Endothelial cell of umbilical vein (primary cell): ENCODE results near the gene MCOLN2. TPM values are rescaled to one million over a fixed set of nuclear protein-coding genes. Genes with fewer than 3 reads are reported as not detected.

Source experiments
- BruUV-seq: library from RNA; stranded (reverse); fragments of 400-500 nt; replicated peaks from 2 replicates; lab custom pipeline; 2021; lab: Mats Ljungman, UMichigan
- CTCF ChIA-PET: fragments of 300-600, 350-600 bp; sonication (Branson Sonifier 250); formaldehyde crosslinking; loops from one replicate; lab custom pipeline; 2021; ENCODE audit warnings: antibody characterized with exemption, inconsistent platforms; lab: Charles Lee
- POLR2A ChIA-PET: fragments of 300-600, 350-600 bp; sonication (Branson Sonifier 250); formaldehyde crosslinking; loops from one replicate; lab custom pipeline; 2021; ENCODE audit warnings: antibody characterized with exemption, inconsistent platforms; lab: Charles Lee
- DNase-seq: peaks from one replicate; pipeline ENCODE4 v3.0.0-alpha.2; 2011; ENCODE audit warnings: low read depth, low spot score
- FAIRE-seq: peaks from 2 replicates; lab custom pipeline; 2011; peaks lifted over from hg19 to GRCh38; lab: Jason Lieb, UNC
- H2AFZ ChIP-seq: 2 replicates; pipeline ENCODE4 v1.6.0; 2012; ENCODE audit warnings: low read depth, low read length, control low read depth, inconsistent platforms
- H3K27ac ChIP-seq: 2 replicates; pipeline ENCODE4 v1.5.1; 2011; ENCODE audit warnings: low read depth, mild to moderate bottlenecking, control low read depth, low read length, moderate library complexity; ENCODE audit not compliant: insufficient read depth
- H3K27me3 ChIP-seq, 2 experiments: 2 replicates each; pipeline versions ENCODE4 v1.6.0 to v1.6.1; 2011; ENCODE audit warnings: low read length in 2 of 2, mixed read lengths in 1 of 2; ENCODE audit not compliant: control insufficient read depth in 2 of 2, insufficient read depth in 2 of 2
- H3K36me3 ChIP-seq, 2 experiments: 2 replicates in 1 of 2; 3 replicates in 1 of 2; pipeline ENCODE4 v1.5.1; 2011; ENCODE audit warnings: low read length in 2 of 2, mild to moderate bottlenecking in 1 of 2, moderate library complexity in 1 of 2; ENCODE audit not compliant: control insufficient read depth in 2 of 2, insufficient read depth in 2 of 2; ENCODE audit errors: extremely low read depth in 1 of 2
- H3K4me1 ChIP-seq: 3 replicates; pipeline ENCODE4 v1.5.1; 2011; ENCODE audit warnings: mild to moderate bottlenecking, low read length; ENCODE audit not compliant: control insufficient read depth, insufficient read depth; ENCODE audit errors: extremely low read depth
- H3K4me2 ChIP-seq: 2 replicates; pipeline ENCODE4 v1.6.1; 2011; ENCODE audit warnings: low read length, control low read depth, mixed read lengths; ENCODE audit not compliant: insufficient read depth
- H3K4me3 ChIP-seq, 3 experiments: fragments of 200-600 bp in 1 of 3; sonication (generic), shearing (Covaris generic) in 1 of 3; replicated peaks in 1 of 3; 2 replicates each; pipeline ENCODE4 v1.5.1; 2011 to 2016; ENCODE audit warnings: control low read depth in 3 of 3, low read length in 3 of 3, mild to moderate bottlenecking in 2 of 3, inconsistent platforms in 1 of 3, low read depth in 1 of 3, moderate library complexity in 1 of 3; ENCODE audit not compliant: insufficient read depth in 1 of 3
- H3K79me2 ChIP-seq: 2 replicates; pipeline ENCODE4 v1.6.0; 2012; ENCODE audit warnings: low read length, inconsistent platforms; ENCODE audit not compliant: control insufficient read depth, insufficient read depth
- H3K9ac ChIP-seq: replicated peaks from 2 replicates; pipeline ENCODE3; 2011; ENCODE audit warnings: low read length, control low read depth; ENCODE audit not compliant: insufficient read depth; ENCODE audit errors: extremely low read depth
- H3K9me1 ChIP-seq: replicated peaks from 3 replicates; pipeline ENCODE4 v1.6.0; 2011; ENCODE audit warnings: mild to moderate bottlenecking, low read length; ENCODE audit not compliant: control insufficient read depth, insufficient read depth; ENCODE audit errors: extremely low read depth
- H3K9me3 ChIP-seq: replicated peaks from 2 replicates; pipeline ENCODE4 v1.5.1; 2012; ENCODE audit warnings: low read length, inconsistent platforms; ENCODE audit not compliant: control insufficient read depth, insufficient read depth
- H4K20me1 ChIP-seq: replicated peaks from 2 replicates; pipeline ENCODE3; 2011; ENCODE audit warnings: mild to moderate bottlenecking, low read length; ENCODE audit not compliant: control insufficient read depth, insufficient read depth; ENCODE audit errors: extremely low read depth
- EZH2 ChIP-seq: IDR thresholded peaks from 2 replicates; pipeline ENCODE4 v1.6.1; 2012; ENCODE audit warnings: borderline replicate concordance, low read depth, mild to moderate bottlenecking, moderate library complexity, low read length, inconsistent platforms; ENCODE audit not compliant: severe bottlenecking
- FOS ChIP-seq: IDR thresholded peaks from 2 replicates; pipeline ENCODE4 v1.6.1; 2011; ENCODE audit warnings: mild to moderate bottlenecking, low read length, moderate library complexity, borderline replicate concordance; ENCODE audit not compliant: insufficient read depth
- GATA2 ChIP-seq: IDR thresholded peaks from 2 replicates; pipeline ENCODE4 v1.7.0; 2011; ENCODE audit warnings: low read depth, mild to moderate bottlenecking, moderate library complexity, mixed read lengths, low read length; ENCODE audit not compliant: insufficient read length, insufficient read depth
- JUN ChIP-seq: IDR thresholded peaks from 2 replicates; pipeline ENCODE4 v1.6.1; 2011; ENCODE audit warnings: borderline replicate concordance, low read depth; ENCODE audit not compliant: insufficient read length, insufficient read depth
- MYC ChIP-seq: IDR thresholded peaks from one replicate; pipeline ENCODE4 v1.6.1; 2011; ENCODE audit warnings: mild to moderate bottlenecking, low read depth, low read length
- POLR2A ChIP-seq: IDR thresholded peaks from 2 replicates; pipeline ENCODE4 v1.6.1; 2012; ENCODE audit warnings: low read depth, mild to moderate bottlenecking, control low read depth, low read length
- POLR2AphosphoS5 ChIP-seq: IDR thresholded peaks from 2 replicates; pipeline ENCODE4 v1.6.1; 2012; ENCODE audit warnings: low read depth, mild to moderate bottlenecking, control low read depth, low read length, moderate library complexity; ENCODE audit not compliant: insufficient read depth
- dilution Hi-C: fragments of 300-500 bp; cut with MboI; formaldehyde crosslinking; loops from one replicate; pipeline ENCODE4 v1.15.0; 2019; ENCODE audit warnings: low sequenced_read_pairs; ENCODE audit not compliant: extremely low pct_ligation_motif_present
- intact Hi-C: fragments of 100-400 bp; cut with micrococcal nuclease; formaldehyde crosslinking; loops from one replicate; pipeline ENCODE4 v1.10.0; 2022
- polyA plus RNA-seq, 4 experiments: library from polyadenylated mRNA; depleted of rRNA in 3 of 4; stranded (reverse) in 3 of 4; unstranded in 1 of 4; fragments of >200 nt; gene quantifications; 2 replicates each; pipeline versions ENCODE4 v1.2.1 to v1.2.3, GENCODE V29; 2011 to 2012; ENCODE audit warnings: missing spikeins in 1 of 4
- total RNA-seq: library from RNA; stranded (reverse); gene quantifications from 2 replicates; pipeline ENCODE4 v1.2.3, GENCODE V29; 2021
- TF ChIP-seq, protein P1 (sequence below), 2 donors: IDR thresholded peaks; 1 replicate in 1 of 2; 2 replicates in 1 of 2; pipeline ENCODE4 v1.5.1; 2011; ENCODE audit warnings: low read length in 2 of 2, mild to moderate bottlenecking in 2 of 2, moderate library complexity in 2 of 2, control low read depth in 1 of 2, inconsistent platforms in 1 of 2, low read depth in 1 of 2; ENCODE audit not compliant: insufficient read depth in 1 of 2; ENCODE audit errors: extremely low read depth in 1 of 2
- TF ChIP-seq, protein P2 (sequence below): IDR thresholded peaks from 2 replicates; pipeline ENCODE4 v1.6.1; 2011; ENCODE audit not compliant: insufficient read depth, insufficient read length

MCOLN2 gene
- total and polyA plus RNA-seq, 2 donors (not counting 3 experiments of a cell fraction or from before 2014, with no cell fraction given), result not detected

DNA sequence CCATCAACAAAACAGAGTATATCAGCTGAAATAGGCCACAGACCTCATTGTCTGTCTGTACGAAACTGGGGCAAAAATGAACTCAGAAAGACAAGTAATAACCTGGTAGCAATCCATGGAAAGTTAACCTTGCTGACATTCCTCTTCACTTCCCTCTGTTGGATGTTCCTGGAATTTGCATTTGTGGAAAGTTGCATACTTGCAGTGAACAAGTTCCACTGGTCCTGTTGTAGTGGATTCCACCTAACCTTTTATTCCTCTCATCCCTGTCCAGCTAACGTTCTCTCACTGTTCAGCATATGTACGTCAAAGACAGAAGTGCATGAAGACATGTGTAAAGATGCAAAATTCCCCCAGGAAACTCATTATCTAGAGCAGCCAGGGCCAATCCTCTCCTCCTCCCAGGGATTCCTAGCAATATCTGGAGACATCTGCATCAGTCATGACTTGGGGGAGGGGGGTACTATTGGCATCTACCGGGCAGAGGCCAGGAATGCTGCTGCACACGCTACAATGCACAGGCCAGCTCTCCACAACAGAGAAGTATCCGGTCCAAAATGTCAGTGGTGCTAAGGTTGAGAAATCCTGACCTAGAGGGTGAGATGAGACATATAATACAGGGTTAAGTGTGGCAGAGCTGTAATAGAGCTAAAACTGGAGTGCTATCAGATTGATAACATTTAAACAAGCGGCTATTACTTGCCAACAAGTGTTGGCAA lies 112.1 kb downstream of the MCOLN2 start:
- CTCF ChIA-PET, result interaction anchor here (0.8 to 1.0 kb wide), 2 partner anchors 9 to 113 kb away, joined by 3 read pairs; no protein-coding TSS in a partner anchor
- FAIRE-seq, result no peak
- no peaks in the 10 kb centered on the region for H3K79me2 ChIP-seq

More for the DNA sequence above, 112.1 kb downstream of the MCOLN2 start:
- Histone ChIP-seq H3K9me3 (no peaks in the 10 kb centered on the region), H2AFZ (no peak overlapping the region), H3K27me3 (peaks cover 4 to 14% of the 10 kb centered on the region in 2 experiments), H3K4me2 (no peak overlapping the region), H3K4me1 (no peaks in the 10 kb centered on the region), H3K4me3 (no peak overlapping the region), H3K9ac (no peak overlapping the region), H4K20me1 (no peaks in the 10 kb centered on the region), H3K27ac (no peak overlapping the region), H3K9me1 (no peaks in the 10 kb centered on the region), H3K36me3 (no peaks in the 10 kb centered on the region)
- intact Hi-C loops, result no loop called here
- no peak for DNase-seq
- TF ChIP-seq, protein P1, sequence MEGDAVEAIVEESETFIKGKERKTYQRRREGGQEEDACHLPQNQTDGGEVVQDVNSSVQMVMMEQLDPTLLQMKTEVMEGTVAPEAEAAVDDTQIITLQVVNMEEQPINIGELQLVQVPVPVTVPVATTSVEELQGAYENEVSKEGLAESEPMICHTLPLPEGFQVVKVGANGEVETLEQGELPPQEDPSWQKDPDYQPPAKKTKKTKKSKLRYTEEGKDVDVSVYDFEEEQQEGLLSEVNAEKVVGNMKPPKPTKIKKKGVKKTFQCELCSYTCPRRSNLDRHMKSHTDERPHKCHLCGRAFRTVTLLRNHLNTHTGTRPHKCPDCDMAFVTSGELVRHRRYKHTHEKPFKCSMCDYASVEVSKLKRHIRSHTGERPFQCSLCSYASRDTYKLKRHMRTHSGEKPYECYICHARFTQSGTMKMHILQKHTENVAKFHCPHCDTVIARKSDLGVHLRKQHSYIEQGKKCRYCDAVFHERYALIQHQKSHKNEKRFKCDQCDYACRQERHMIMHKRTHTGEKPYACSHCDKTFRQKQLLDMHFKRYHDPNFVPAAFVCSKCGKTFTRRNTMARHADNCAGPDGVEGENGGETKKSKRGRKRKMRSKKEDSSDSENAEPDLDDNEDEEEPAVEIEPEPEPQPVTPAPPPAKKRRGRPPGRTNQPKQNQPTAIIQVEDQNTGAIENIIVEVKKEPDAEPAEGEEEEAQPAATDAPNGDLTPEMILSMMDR (IDR thresholded peaks at IDR 0.05; ENCODE audit: extremely low read depth in 1 of 2, insufficient read depth in 1 of 2, low read depth in 1 of 2, low read length in 2 of 2), result no peak
- TF ChIP-seq GATA2 (no peak), JUN (no peak), EZH2 (no peak), MYC (no peak), POLR2A (no peak), FOS (no peak), POLR2AphosphoS5 (no peak)
- TF ChIP-seq, protein P2, sequence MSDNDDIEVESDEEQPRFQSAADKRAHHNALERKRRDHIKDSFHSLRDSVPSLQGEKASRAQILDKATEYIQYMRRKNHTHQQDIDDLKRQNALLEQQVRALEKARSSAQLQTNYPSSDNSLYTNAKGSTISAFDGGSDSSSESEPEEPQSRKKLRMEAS, result no peak
- BruUV-seq, result no TSS peak
- POLR2A ChIA-PET, result no interaction called here
- dilution Hi-C loops, result no loop called here
